Fibroblast of villous mesenchyme (primary cell): ENCODE data around the gene EHBP1. TPM values are rescaled to one million over a fixed set of nuclear protein-coding genes. Genes with fewer than 3 reads are reported as not detected.

ENCODE experiments used
- DNase-seq: peaks from one replicate; pipeline ENCODE4 v3.0.0-alpha.2; 2010; ENCODE audit warnings: low read depth
- H3K4me3 ChIP-seq: 2 replicates; pipeline ENCODE4 v1.5.1; 2011; ENCODE audit warnings: low read depth, mild to moderate bottlenecking, low read length
- CTCF ChIP-seq: IDR thresholded peaks from 2 replicates; pipeline ENCODE4 v1.5.1; 2012; ENCODE audit warnings: low read depth, mild to moderate bottlenecking, low read length; ENCODE audit not compliant: insufficient read depth
- small RNA-seq: library from RNA; depleted of rRNA; stranded (forward); fragments of <200 nt; gene quantifications from one replicate; pipeline ENCODE3, GENCODE V24; 2012
- total RNA-seq: library from RNA; depleted of rRNA; stranded (reverse); fragments of >200 nt; gene quantifications from 2 replicates; pipeline ENCODE4 v1.2.3, GENCODE V29; 2012

Gene EHBP1
- total RNA-seq, 1 donor, result 140 TPM

GRCh38 chr2:63078852-63079606 is 373.5 kb downstream of the EHBP1 start:
- peak; percentile 60 for TF ChIP-seq CTCF
- peak; percentile 12 for DNase-seq
- no peak overlapping the region for H3K4me3 ChIP-seq

- no peak for DNase-seq
- no peak overlapping the region for H3K4me3 ChIP-seq
- TF ChIP-seq CTCF, result no peak
Measured at GRCh38 chr2:63081404-63081803, 375.9 kb downstream of the EHBP1 start.

GRCh38 chr2:63086687-63087086 is 381.2 kb downstream of the EHBP1 start:
- no peak for TF ChIP-seq CTCF
- no peak for DNase-seq
- no peak overlapping the region for H3K4me3 ChIP-seq

- H3K4me3 ChIP-seq, result no peak overlapping the region
- no peak for TF ChIP-seq CTCF
- DNase-seq, result no peak
Measured at GRCh38 chr2:63092401-63092800, 386.9 kb downstream of the EHBP1 start.

- no peak for DNase-seq
- no peak overlapping the region for H3K4me3 ChIP-seq
- no peak for TF ChIP-seq CTCF
Measured at GRCh38 chr2:63092857-63093256, 387.3 kb downstream of the EHBP1 start.

GRCh38 chr2:63093502-63093901 is 388.0 kb downstream of the EHBP1 start:
- H3K4me3 ChIP-seq, result no peak overlapping the region
- no peak for TF ChIP-seq CTCF
- DNase-seq, result no peak

Small RNA genes lying within 50 kb of the gene (small RNA-seq; reads per million reads assigned to genes)
- gene RF00019, result not detected

Other genes with a start within 250 kb of the EHBP1 start
- 1.6 and 3.0 TPM in 2 replicates for gene TMEM17, start 199.5 kb upstream of the EHBP1 start, total RNA-seq